OCI-LY3 (cell line): Measurements from ENCODE around the gene HAS3.

Source experiments
- H2AFZ ChIP-seq: fragments of 200-600, 300-600 bp; shearing (Covaris generic); 2 replicates; pipeline ENCODE4 v1.6.0; 2014; ENCODE audit warnings: antibody characterized with exemption, low read depth, low read length
- H3K27ac ChIP-seq: fragments of 200-600, 300-600 bp; sonication (generic); 2 replicates; pipeline ENCODE4 v1.5.1; 2014; ENCODE audit warnings: mild to moderate bottlenecking, low read length, moderate library complexity, mixed read lengths
- H3K27me3 ChIP-seq: fragments of 200-600, 300-600 bp; sonication (generic); 2 replicates; pipeline ENCODE4 v1.6.1; 2014; ENCODE audit warnings: low read depth, low read length, mixed read lengths
- H3K36me3 ChIP-seq: fragments of 200-600, 300-600 bp; sonication (generic); replicated peaks from 2 replicates; pipeline ENCODE3; 2014; ENCODE audit warnings: low read depth, low read length, mixed read lengths
- H3K4me1 ChIP-seq: fragments of 300-600, 200-600 bp; sonication (generic); 2 replicates; pipeline ENCODE4 v1.6.1; 2014; ENCODE audit warnings: low read length, mixed read lengths
- H3K4me2 ChIP-seq: fragments of 200-600, 300-600 bp; sonication (generic); 2 replicates; pipeline ENCODE4 v1.6.1; 2014; ENCODE audit warnings: low read length, mixed read lengths
- H3K4me3 ChIP-seq: fragments of 300-600, 200-600 bp; sonication (generic); 2 replicates; pipeline ENCODE4 v1.5.1; 2014; ENCODE audit warnings: antibody characterized with exemption, mild to moderate bottlenecking, low read length, moderate library complexity
- H3K79me2 ChIP-seq: fragments of 300-600, 200-600 bp; shearing (Covaris generic); 2 replicates; pipeline ENCODE4 v1.6.1; 2014; ENCODE audit warnings: mild to moderate bottlenecking, low read length, mixed read lengths
- H3K9ac ChIP-seq: fragments of 300-600, 200-600 bp; shearing (Covaris generic); 2 replicates; pipeline ENCODE4 v1.6.0; 2014; ENCODE audit warnings: mild to moderate bottlenecking, low read length, moderate library complexity
- H3K9me3 ChIP-seq: fragments of 200-600, 300-600 bp; shearing (Covaris generic); 2 replicates; pipeline ENCODE4 v1.6.1; 2014; ENCODE audit warnings: low read length, mixed read lengths; ENCODE audit not compliant: insufficient read depth
- H4K20me1 ChIP-seq: fragments of 200-600, 300-600 bp; sonication (generic); 2 replicates; pipeline ENCODE4 v1.6.1; 2016; ENCODE audit warnings: low read length, mixed read lengths; ENCODE audit not compliant: insufficient read depth
- EZH2phosphoT487 ChIP-seq: fragments of 200-600 bp; shearing (Covaris generic); IDR thresholded peaks from 2 replicates; pipeline ENCODE4 v1.6.1; 2018; ENCODE audit warnings: antibody characterized with exemption, mixed run types, low read depth
- TF ChIP-seq, protein P1 (sequence below): fragments of 200-600, 300-600 bp; sonication (generic); IDR thresholded peaks from 2 replicates; pipeline ENCODE4 v1.5.1; 2014; ENCODE audit warnings: antibody characterized with exemption, low read length, low read depth

The HAS3 gene

DNA sequence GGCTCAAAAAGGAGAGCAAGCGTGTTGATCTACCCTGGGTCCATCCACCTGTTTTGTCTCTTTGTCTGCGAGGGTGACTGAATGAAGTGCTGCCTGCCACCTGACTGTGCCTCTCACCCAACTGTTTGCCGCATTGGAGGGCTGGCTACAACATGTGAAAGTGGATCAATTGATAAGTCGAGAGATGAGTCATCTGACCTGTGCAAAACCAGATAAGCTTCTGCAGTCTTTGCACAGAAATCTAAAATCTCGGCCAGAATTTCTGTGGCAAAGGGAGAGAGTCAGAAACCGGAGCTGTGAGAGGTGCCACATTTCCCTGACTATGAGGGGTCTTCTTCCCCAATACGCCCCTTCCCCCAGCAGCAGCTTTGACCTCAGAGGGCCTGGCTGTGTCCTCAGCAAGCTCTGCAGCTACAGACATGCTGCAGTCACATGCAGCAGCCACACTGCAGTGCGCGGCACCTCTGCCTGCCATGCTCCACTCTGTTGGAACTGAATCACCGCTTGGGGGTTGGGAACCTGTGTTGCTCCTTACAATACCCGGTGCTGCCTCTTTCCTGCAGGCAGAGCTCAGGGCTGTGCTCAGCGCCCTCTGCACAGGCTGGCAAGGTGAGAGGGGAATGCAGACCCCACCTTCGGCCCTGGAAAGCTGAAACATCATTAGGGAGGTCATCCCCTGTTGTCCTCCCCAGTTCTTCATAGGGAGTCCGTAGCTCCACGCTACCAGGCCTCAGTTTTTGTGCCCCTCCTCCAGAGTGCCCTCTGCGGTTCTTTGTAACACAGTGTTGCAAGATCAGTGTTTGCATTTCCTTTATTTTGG, 16.2 kb upstream of the HAS3 start:
- Histone ChIP-seq H3K4me1 (peaks cover 15% of the 10 kb centered on the region), H2AFZ (no peak overlapping the region), H3K27me3 (no peaks in the 10 kb centered on the region), H4K20me1 (no peaks in the 10 kb centered on the region), H3K4me2 (peak overlapping the region; percentile 24; the same call in 1 of the 2 replicates), H3K4me3 (no peak overlapping the region), H3K9ac (no peak overlapping the region), H3K79me2 (no peaks in the 10 kb centered on the region), H3K9me3 (no peaks in the 10 kb centered on the region), H3K27ac (no peak overlapping the region), H3K36me3 (peaks cover 11% of the 10 kb centered on the region)
- TF ChIP-seq EZH2phosphoT487, result no peak
- TF ChIP-seq, protein P1, sequence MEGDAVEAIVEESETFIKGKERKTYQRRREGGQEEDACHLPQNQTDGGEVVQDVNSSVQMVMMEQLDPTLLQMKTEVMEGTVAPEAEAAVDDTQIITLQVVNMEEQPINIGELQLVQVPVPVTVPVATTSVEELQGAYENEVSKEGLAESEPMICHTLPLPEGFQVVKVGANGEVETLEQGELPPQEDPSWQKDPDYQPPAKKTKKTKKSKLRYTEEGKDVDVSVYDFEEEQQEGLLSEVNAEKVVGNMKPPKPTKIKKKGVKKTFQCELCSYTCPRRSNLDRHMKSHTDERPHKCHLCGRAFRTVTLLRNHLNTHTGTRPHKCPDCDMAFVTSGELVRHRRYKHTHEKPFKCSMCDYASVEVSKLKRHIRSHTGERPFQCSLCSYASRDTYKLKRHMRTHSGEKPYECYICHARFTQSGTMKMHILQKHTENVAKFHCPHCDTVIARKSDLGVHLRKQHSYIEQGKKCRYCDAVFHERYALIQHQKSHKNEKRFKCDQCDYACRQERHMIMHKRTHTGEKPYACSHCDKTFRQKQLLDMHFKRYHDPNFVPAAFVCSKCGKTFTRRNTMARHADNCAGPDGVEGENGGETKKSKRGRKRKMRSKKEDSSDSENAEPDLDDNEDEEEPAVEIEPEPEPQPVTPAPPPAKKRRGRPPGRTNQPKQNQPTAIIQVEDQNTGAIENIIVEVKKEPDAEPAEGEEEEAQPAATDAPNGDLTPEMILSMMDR, result no peak

DNA sequence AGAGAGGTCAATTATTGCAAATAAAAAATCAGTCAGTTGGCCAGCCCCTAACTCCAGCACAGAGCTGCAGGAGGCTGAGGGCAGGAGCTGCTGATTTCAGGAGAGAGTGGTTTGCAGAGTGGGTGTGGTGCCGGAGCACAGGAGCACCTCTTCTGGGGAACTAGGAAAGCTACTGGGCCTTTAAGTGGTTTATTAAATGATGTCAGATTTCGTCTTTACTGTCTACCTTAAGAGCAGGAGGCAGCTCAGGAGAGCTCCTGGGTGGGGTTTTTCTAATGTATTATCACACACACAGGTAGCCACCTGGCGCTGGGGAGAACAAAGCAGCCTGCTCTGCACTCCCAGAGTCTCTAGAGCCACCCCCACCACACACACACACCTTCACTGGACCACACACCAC, 11.5 kb upstream of the HAS3 start:
- no peaks in the 10 kb centered on the region for H3K9me3 ChIP-seq
- peak overlapping the region; percentile 4; the same call in 1 of the 2 replicates for H3K4me3 ChIP-seq
- TF ChIP-seq, protein P1, result no peak
- TF ChIP-seq EZH2phosphoT487, result no peak

DNA sequence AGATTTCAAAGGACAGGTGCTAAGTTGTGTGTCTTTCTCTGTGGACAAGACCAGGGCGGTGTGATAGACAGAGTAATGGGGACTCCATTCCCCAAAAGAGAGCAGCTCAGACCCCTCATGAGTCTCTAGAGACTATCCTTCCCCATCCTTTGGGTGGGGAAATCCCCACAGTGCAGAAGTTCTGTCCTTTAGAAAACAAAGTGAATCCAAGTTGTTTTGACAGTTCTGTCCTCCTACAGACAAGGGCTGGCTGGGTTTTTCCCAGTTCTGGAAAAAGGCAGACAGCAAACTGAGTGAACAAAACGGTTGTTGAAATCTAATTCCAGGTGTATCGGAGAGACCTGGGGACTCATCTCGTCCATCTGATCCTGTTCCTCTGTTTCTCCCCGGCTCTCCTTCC, 11.0 kb upstream of the HAS3 start:
- peak overlapping the region; percentile 44 for H3K4me2 ChIP-seq
- TF ChIP-seq EZH2phosphoT487, result no peak
- H3K27ac ChIP-seq, result no peak overlapping the region
- no peaks in the 10 kb centered on the region for H3K9me3 ChIP-seq
- H4K20me1 ChIP-seq, result no peaks in the 10 kb centered on the region
- H3K4me3 ChIP-seq, result peak overlapping the region; percentile 4; the same call in 1 of the 2 replicates
- peaks cover 16% of the 10 kb centered on the region for H3K4me1 ChIP-seq
- H3K9ac ChIP-seq, result no peak overlapping the region
- no peaks in the 10 kb centered on the region for H3K79me2 ChIP-seq
- peaks cover 3% of the 10 kb centered on the region for H3K36me3 ChIP-seq
- no peaks in the 10 kb centered on the region for H3K27me3 ChIP-seq
- no peak overlapping the region for H2AFZ ChIP-seq

More for the DNA sequence above, 11.5 kb upstream of the HAS3 start:
- Histone ChIP-seq H3K36me3 (peaks cover 3% of the 10 kb centered on the region), H2AFZ (no peak overlapping the region), H3K27me3 (no peaks in the 10 kb centered on the region), H3K4me2 (peak overlapping the region; percentile 44), H4K20me1 (no peaks in the 10 kb centered on the region), H3K79me2 (no peaks in the 10 kb centered on the region), H3K9ac (no peak overlapping the region), H3K27ac (no peak overlapping the region), H3K4me1 (peaks cover 20% of the 10 kb centered on the region)

DNA sequence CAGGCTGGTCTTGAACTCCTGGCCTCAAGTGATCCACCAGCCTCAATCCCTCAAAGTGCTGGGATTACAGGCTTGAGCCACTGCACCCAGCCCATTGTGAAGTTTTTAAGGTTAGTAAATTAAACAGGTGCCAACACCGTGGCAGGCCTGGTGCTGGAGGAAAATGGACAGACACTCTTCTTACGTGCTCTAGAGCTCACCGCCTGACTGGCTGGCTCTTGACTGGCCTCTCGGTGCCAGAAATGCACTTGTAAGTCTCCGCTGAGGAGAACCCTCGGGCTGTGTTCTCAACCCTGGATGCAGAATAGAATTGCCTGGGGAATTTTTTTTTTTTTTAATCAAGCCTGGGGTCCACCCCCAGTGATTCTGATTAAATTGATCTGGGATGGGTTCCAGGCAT, 10.3 kb upstream of the HAS3 start:
- Histone ChIP-seq H2AFZ (no peak overlapping the region), H3K79me2 (no peaks in the 10 kb centered on the region), H4K20me1 (no peaks in the 10 kb centered on the region), H3K27me3 (no peaks in the 10 kb centered on the region), H3K4me1 (peaks cover 16% of the 10 kb centered on the region), H3K4me2 (no peak overlapping the region), H3K36me3 (no peaks in the 10 kb centered on the region), H3K4me3 (no peak overlapping the region), H3K9ac (no peak overlapping the region), H3K27ac (no peak overlapping the region), H3K9me3 (no peaks in the 10 kb centered on the region)
- TF ChIP-seq, protein P1, result no peak
- no peak for TF ChIP-seq EZH2phosphoT487
